GM23338 (cell line): ENCODE results near the gene CUBN. TPM values are rescaled to one million over a fixed set of nuclear protein-coding genes. Genes with fewer than 3 reads are reported as not detected.

Experiments used
- ATAC-seq: fragments of 200-7000 bp; cut with Tn5 transposase; 3 replicates; pipeline ENCODE4 v1.9.1; 2020
- DNase-seq: peaks from one replicate; pipeline ENCODE4 v3.0.0-alpha.2; 2015; ENCODE audit warnings: low spot score
- H2AFZ ChIP-seq: fragments of 200-600 bp; sonication (generic); 2 replicates; pipeline ENCODE4 v1.8.0; 2016; ENCODE audit warnings: antibody characterized with exemption, mild to moderate bottlenecking, moderate library complexity
- H3F3A ChIP-seq: fragments of 200-600 bp; sonication (generic); replicated peaks from 2 replicates; pipeline ENCODE4 v1.8.0; 2017; ENCODE audit warnings: antibody characterized with exemption, mixed run types, low read depth
- H3K27ac ChIP-seq: fragments of 200-600 bp; sonication (generic); 2 replicates; pipeline ENCODE4 v1.6.1; 2016; ENCODE audit warnings: low read depth
- H3K27me3 ChIP-seq: fragments of 200-600 bp; sonication (generic); 2 replicates; pipeline ENCODE4 v1.8.0; 2016; ENCODE audit warnings: mild to moderate bottlenecking, mixed run types, moderate library complexity; ENCODE audit not compliant: insufficient read depth
- H3K36me3 ChIP-seq: fragments of 200-600 bp; sonication (generic); 2 replicates; pipeline ENCODE4 v1.8.0; 2016; ENCODE audit warnings: mild to moderate bottlenecking; ENCODE audit not compliant: insufficient read depth
- H3K4me1 ChIP-seq: fragments of 200-600 bp; sonication (generic); 2 replicates; pipeline ENCODE4 v1.8.0; 2016; ENCODE audit warnings: mild to moderate bottlenecking, moderate library complexity; ENCODE audit not compliant: insufficient read depth
- H3K4me2 ChIP-seq: fragments of 200-600 bp; sonication (generic); 2 replicates; pipeline ENCODE4 v1.7.1; 2017; ENCODE audit warnings: mixed run types
- H3K4me3 ChIP-seq: fragments of 200-600 bp; sonication (generic); 2 replicates; pipeline ENCODE4 v1.6.1; 2016; ENCODE audit warnings: mixed run types
- H3K79me2 ChIP-seq: fragments of 200-600 bp; sonication (generic); replicated peaks from 2 replicates; pipeline ENCODE4 v1.8.0; 2017; ENCODE audit warnings: mild to moderate bottlenecking; ENCODE audit not compliant: insufficient read depth
- H3K9me2 ChIP-seq: fragments of 200-600 bp; sonication (generic); 2 replicates; pipeline ENCODE4 v1.8.0; 2017; ENCODE audit not compliant: insufficient read depth
- H4K20me1 ChIP-seq: fragments of 200-600 bp; sonication (generic); replicated peaks from 2 replicates; pipeline ENCODE4 v1.8.0; 2017; ENCODE audit warnings: mild to moderate bottlenecking; ENCODE audit not compliant: insufficient read depth
- H3K27ac Mint-ChIP-seq: 2 replicates; pipeline ENCODE4 v1.8.0; 2020; ENCODE audit warnings: inconsistent platforms, mild to moderate bottlenecking, moderate library complexity, mixed read lengths
- H3K27me3 Mint-ChIP-seq: 3 replicates; pipeline ENCODE4 v1.8.0; 2022; ENCODE audit warnings: low read depth, mild to moderate bottlenecking, moderate library complexity, mixed read lengths, inconsistent platforms; ENCODE audit not compliant: insufficient read depth, poor library complexity
- H3K36me3 Mint-ChIP-seq: 3 replicates; pipeline ENCODE4 v1.8.0; 2021; ENCODE audit warnings: low read depth, mild to moderate bottlenecking, inconsistent platforms, moderate library complexity, mixed read lengths
- H3K4me1 Mint-ChIP-seq: 3 replicates; pipeline ENCODE4 v1.8.0; 2020; ENCODE audit warnings: mild to moderate bottlenecking, inconsistent platforms, mixed read lengths
- H3K4me3 Mint-ChIP-seq: 3 replicates; pipeline ENCODE4 v1.8.0; 2021; ENCODE audit warnings: moderate library complexity, mild to moderate bottlenecking, inconsistent platforms, mixed read lengths
- H3K9me3 Mint-ChIP-seq: 3 replicates; pipeline ENCODE4 v1.8.0; 2020; ENCODE audit warnings: moderate library complexity, mild to moderate bottlenecking, inconsistent platforms, mixed read lengths
- CREB1 ChIP-seq: fragments of 250-450 bp; sonication (Bioruptor Pico); IDR thresholded peaks from 2 replicates; pipeline ENCODE4 v1.5.0; 2020; ENCODE audit warnings: low read depth, mild to moderate bottlenecking, moderate library complexity
- CTCF ChIP-seq, 2 experiments: fragments of 200-600 bp in 1 of 2; sonication (generic) in 1 of 2; conservative IDR thresholded peaks; 2 replicates each; pipeline versions ENCODE4 v1.5.1 to v1.6.1; 2016 to 2017; ENCODE audit warnings: antibody characterized with exemption in 2 of 2, low read depth in 2 of 2, mild to moderate bottlenecking in 2 of 2, moderate library complexity in 1 of 2
- ETS1 ChIP-seq: IDR thresholded peaks from 2 replicates; pipeline ENCODE4 v1.6.1; 2016; ENCODE audit warnings: antibody characterized with exemption
- JUNB ChIP-seq: IDR thresholded peaks from one replicate; pipeline ENCODE4 v1.6.1; 2016; ENCODE audit warnings: antibody characterized with exemption; ENCODE audit not compliant: unreplicated experiment
- NANOG ChIP-seq: IDR thresholded peaks from 2 replicates; pipeline ENCODE4 v1.6.1; 2016; ENCODE audit warnings: antibody characterized with exemption, borderline replicate concordance
- POLR2AphosphoS5 ChIP-seq: IDR thresholded peaks from 2 replicates; pipeline ENCODE4 v1.6.1; 2016; ENCODE audit warnings: antibody characterized with exemption, low read depth
- REST ChIP-seq: IDR thresholded peaks from one replicate; pipeline ENCODE4 v1.6.1; 2018; ENCODE audit warnings: antibody characterized with exemption; ENCODE audit not compliant: unreplicated experiment
- STAT1 ChIP-seq: IDR thresholded peaks from one replicate; pipeline ENCODE4 v1.6.1; 2016; ENCODE audit warnings: antibody characterized with exemption; ENCODE audit not compliant: unreplicated experiment
- ZNF331 ChIP-seq: fragments of 250-450 bp; sonication (Bioruptor Pico); IDR thresholded peaks from 2 replicates; pipeline ENCODE4 v1.5.0; 2020; ENCODE audit warnings: low read depth, mild to moderate bottlenecking, moderate library complexity
- polyA plus RNA-seq: library from polyadenylated mRNA; unstranded; fragments of >200 nt; fragmentation: Nextera tagmentation; extraction: Ambion mirVana; gene quantifications from 2 replicates; pipeline ENCODE4 v1.2.1, GENCODE V29; 2016
- total RNA-seq: library from RNA; depleted of rRNA; stranded (reverse); fragments of >200 nt; shearing (Covaris generic); gene quantifications from 2 replicates; pipeline ENCODE4 v1.2.3, GENCODE V29; 2014

Gene CUBN
- total and polyA plus RNA-seq, 2 experiments from 2014 or later = 0.06 to 1.8 TPM

GRCh38 chr10:16820018-16820417 lies 309.6 kb downstream of the CUBN start:
- Histone ChIP-seq H3K4me2 (no peak overlapping the region), H3K9me2 (no peaks in the 10 kb centered on the region), H3K79me2 (peaks cover 18% of the 10 kb centered on the region), H3K27me3 (no peaks in the 10 kb centered on the region), H3K27ac (no peak overlapping the region), H3F3A (no peaks in the 10 kb centered on the region), H3K36me3 (peaks cover 5% of the 10 kb centered on the region; the same call in 1 of the 2 replicates), H3K4me3 (no peak overlapping the region), H2AFZ (no peak overlapping the region), H3K4me1 (peaks cover 8% of the 10 kb centered on the region), H4K20me1 (no peaks in the 10 kb centered on the region; the same call in 1 of the 2 replicates)
- peaks cover 23% of the 10 kb centered on the region; the same call in 2 of the 3 replicates for H3K36me3 Mint-ChIP-seq
- TF ChIP-seq ZNF331 (CRISPR knock-in tag) = no peak
- TF ChIP-seq CTCF (conservative IDR thresholded peaks at IDR 0.05; ENCODE audit: low read depth in 2 of 2) = no peak
- TF ChIP-seq JUNB = no peak
- TF ChIP-seq ETS1 = no peak
- TF ChIP-seq POLR2AphosphoS5 = no peak
- TF ChIP-seq REST = no peak
- no peak for TF ChIP-seq CREB1 (CRISPR knock-in tag)
- peaks cover 7% of the 10 kb centered on the region for H3K27me3 Mint-ChIP-seq
- no peak for ATAC-seq
- DNase-seq = no peak
- H3K4me1 Mint-ChIP-seq = peaks cover 11% of the 10 kb centered on the region
- no peak overlapping the region for H3K4me3 Mint-ChIP-seq
- peaks cover 34% of the 10 kb centered on the region for H3K9me3 Mint-ChIP-seq
- H3K27ac Mint-ChIP-seq = no peak overlapping the region

GRCh38 chr10:16819436-16819835 lies 310.2 kb downstream of the CUBN start:
- Histone ChIP-seq H2AFZ (no peak overlapping the region), H3K4me1 (peaks cover 8% of the 10 kb centered on the region), H3F3A (no peaks in the 10 kb centered on the region), H3K9me2 (no peaks in the 10 kb centered on the region), H3K27ac (no peak overlapping the region), H3K4me3 (no peak overlapping the region), H4K20me1 (no peaks in the 10 kb centered on the region; the same call in 1 of the 2 replicates), H3K36me3 (peaks cover 5% of the 10 kb centered on the region; the same call in 1 of the 2 replicates), H3K27me3 (no peaks in the 10 kb centered on the region), H3K79me2 (peaks cover 24% of the 10 kb centered on the region), H3K4me2 (no peak overlapping the region)
- Mint-ChIP-seq H3K4me3 (no peak overlapping the region), H3K27ac (no peak overlapping the region), H3K4me1 (peaks cover 11% of the 10 kb centered on the region), H3K27me3 (peaks cover 7% of the 10 kb centered on the region), H3K9me3 (peaks cover 30% of the 10 kb centered on the region), H3K36me3 (peaks cover 23% of the 10 kb centered on the region; the same call in 2 of the 3 replicates)
- DNase-seq (no peak), ATAC-seq (no peak)
- TF ChIP-seq CTCF (conservative IDR thresholded peaks at IDR 0.05; ENCODE audit: low read depth in 2 of 2) (no peak), ZNF331 (CRISPR knock-in tag) (no peak), CREB1 (CRISPR knock-in tag) (no peak), NANOG (no peak), STAT1 (no peak)
